HG03521 (cell line): ENCODE results near the gene PLA2G15.

Experiments used
- ATAC-seq: cut with Tn5 transposase; IDR thresholded peaks from one replicate; pipeline ENCODE4 v1.9.1; 2021; ENCODE audit warnings: mild to moderate bottlenecking, moderate library complexity; ENCODE audit not compliant: unreplicated experiment

PLA2G15 gene

DNA sequence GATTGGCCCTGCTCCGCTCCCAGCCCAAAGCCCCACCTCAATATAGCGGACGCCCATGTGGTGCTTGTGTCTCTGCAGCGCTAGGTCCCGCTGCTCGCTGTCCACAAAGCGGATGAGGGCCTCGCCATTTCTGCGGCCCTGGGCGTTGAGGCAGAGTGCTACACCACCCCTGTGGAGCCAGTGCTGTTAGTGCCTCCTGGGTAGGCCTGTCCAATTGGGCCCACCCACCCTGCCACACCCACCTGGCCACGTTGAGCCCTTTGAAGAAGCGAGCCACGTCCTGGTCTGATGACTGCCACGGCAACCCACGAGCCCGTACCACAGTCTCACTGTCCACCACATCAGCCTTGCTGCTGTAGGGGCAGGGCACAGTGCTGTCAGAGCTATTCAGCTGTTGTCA lies 12.8 kb upstream of the PLA2G15 start:
- no peak for ATAC-seq

- no peak for ATAC-seq
These were observed 11.9 kb upstream of the PLA2G15 start for GRCh38 chr16:68233085-68233834.

GRCh38 chr16:68233835-68234187 lies 11.4 kb upstream of the PLA2G15 start:
- ATAC-seq = no peak

- no peak for ATAC-seq
These were observed 10.7 kb upstream of the PLA2G15 start for GRCh38 chr16:68234188-68235107.

DNA sequence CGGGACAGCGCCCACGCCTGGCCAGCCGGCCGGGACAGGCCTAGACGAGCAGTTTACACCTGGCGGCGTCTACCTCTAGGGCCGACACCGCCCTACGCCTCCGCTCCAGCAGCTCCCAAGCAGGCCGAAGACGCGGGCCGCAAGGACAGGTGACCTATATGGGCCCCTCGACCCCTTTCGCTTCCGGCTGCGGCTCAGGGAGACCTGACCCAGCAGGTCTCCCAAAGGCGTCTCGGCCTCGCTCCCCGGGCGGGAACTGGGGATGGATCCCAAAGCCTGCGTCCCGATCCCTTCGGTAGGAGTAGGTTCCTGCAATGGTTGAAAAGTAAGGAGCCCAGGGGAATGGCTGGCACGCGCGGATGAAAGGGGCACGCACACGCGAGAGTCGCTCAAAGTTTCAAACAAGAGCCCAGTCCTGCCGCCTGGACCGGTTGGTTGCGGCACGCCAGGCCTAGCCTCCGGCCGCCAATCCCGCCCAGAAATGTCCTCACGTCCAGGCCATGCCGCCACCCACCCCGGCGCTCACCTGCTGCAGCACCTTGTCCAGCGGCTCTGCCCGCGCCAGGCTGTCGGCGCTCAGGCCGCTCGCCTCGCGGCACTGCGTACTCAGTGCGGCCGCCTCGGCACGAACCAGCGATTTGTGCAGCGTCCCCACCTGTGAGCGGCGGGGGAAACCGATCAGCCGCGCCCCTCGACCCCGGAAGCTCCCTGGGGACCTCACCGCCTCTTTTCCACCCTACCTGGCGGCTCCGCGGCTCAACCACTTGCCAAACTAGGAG lies 9.9 kb upstream of the PLA2G15 start:
- ATAC-seq = no peak

DNA sequence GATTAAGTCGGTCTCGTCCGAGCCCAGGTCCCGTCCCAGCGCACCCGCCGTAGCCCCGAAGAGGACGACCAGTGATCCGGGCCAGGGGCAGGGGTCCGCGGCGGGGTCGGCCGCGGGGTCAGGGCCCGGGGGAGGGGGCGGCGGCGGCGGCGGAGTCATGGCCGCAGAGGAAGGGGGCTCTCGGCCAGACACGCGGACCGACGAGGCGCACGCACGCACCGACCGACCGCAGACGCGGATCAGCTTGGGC lies 9.4 kb upstream of the PLA2G15 start, which contains the start of gene ESRP2:
Gene ESRP2 (minus strand): TSS at position 241 of the 250 bp plus-strand sequence. CDS start 82 bp downstream, at position 159.
- ATAC-seq = no peak

DNA sequence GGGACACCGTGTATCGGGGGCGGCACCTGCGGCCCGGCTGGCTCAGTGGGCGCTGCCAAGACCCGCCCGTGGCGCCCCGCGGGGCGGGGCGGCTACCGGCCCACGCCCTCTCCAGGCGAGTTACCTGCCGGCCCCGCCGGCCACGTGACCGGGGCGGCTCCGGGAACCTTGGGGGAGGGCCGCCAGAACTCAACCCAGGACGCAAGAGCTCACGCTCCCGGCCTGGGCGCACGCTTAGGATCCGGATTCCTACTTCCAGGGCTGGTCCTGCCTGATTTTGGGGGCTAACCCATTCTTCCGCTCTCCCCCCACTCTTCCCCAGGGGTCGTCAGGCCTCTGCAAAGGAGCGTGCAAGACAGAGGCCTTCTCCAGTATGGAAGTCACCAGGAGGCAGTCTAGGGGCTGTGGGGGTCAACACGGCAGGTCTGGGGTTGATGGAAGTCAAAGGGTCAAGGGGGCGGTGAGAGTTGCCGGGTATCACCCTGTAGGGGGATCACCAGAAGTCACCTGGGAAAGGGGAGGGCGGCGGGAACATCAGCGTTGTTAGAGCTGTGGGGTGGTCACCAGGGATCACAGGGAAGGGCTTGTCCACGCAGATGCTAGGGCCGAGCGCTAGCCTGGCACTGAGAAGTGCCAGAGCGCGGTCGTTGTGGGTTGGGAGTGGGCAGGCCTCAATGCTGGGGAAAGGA lies 8.9 kb upstream of the PLA2G15 start:
- no peak for ATAC-seq

- no peak for ATAC-seq
These were observed 8.3 kb upstream of the PLA2G15 start for GRCh38 chr16:68236826-68237242.

GRCh38 chr16:68237243-68238028 lies 7.7 kb upstream of the PLA2G15 start:
- ATAC-seq = peak; percentile 88

DNA sequence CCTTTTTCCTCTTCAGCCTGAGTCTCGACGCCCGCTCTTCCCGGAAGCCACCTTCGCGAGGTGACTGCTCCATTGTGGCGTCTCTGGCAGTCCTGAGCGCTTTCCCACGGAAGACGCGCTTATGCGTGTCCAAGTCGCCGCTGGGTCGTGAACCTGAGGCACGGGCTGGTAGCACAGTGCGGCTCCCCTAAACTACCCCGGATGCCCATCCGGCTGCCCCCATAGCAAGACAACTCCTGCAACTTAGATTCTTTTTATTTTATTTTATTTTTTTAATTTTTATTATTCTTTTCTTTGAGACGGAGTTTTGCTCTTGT lies 7.2 kb upstream of the PLA2G15 start:
- no peak for ATAC-seq

DNA sequence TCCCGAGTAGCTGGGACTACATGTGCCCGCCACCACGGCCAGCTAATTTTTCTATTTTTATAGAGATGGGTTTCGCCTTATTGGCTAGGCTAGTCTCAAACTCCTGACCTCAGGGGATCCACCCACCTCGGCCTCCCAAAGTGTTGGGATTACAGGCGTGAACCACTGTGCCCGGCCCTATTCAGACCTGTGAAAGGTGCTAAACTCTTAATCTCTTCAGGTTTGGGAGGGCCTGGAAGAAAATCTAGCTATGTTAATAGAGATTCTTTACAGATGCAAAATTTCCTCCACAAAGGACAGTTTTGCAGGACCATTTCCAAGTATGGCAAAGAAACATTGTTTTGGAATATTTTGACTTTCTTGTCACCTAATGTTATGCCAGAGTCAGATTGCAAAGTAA lies 3.1 kb upstream of the PLA2G15 start:
- ATAC-seq = no peak

- no peak for ATAC-seq
These were observed 2.0 kb upstream of the PLA2G15 start for GRCh38 chr16:68242926-68243858.

DNA sequence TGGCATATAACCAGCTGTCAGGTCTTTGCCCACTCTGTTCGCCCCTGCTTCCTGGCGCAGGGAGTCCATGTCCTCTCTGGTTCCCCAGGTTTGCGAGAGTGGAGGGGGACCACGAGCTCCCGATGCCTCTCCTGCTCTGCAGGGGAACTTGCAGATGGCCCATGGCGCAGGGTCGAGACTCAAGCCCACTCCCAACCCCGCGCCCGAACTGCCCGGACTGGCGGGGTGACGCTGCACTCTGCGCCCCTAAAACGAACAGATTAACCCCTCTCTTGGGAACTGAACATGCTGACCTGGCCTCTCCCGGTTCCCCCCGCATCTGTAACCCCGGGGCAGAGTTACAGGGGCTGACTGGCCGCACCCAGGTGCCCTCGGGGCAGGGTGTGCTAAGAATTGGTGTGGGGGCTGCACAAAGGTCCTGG lies 681 bp upstream of the PLA2G15 start:
- no peak for ATAC-seq

- no peak for ATAC-seq
These were observed 948 bp downstream of the PLA2G15 start for GRCh38 chr16:68246121-68246520.

- ATAC-seq = no peak
These were observed 1.5 kb downstream of the PLA2G15 start for GRCh38 chr16:68246666-68247065.

GRCh38 chr16:68247400-68247799 lies 2.2 kb downstream of the PLA2G15 start:
- no peak for ATAC-seq

- no peak for ATAC-seq
These were observed 2.8 kb downstream of the PLA2G15 start for GRCh38 chr16:68247932-68248331.

GRCh38 chr16:68249371-68249770 lies 4.2 kb downstream of the PLA2G15 start:
- ATAC-seq = no peak

- no peak for ATAC-seq
These were observed 5.8 kb downstream of the PLA2G15 start for GRCh38 chr16:68250951-68251350.
